SIG-M5 treated with dmso at 0.1 percent for 504 hours (cell line): ENCODE results near the gene CDC25A.
A peak's percentile ranks its signal among the peaks of the same experiment; 100 is the strongest.
"Not testable (repeated sequence)": the region's sequence is repeated elsewhere in the genome, so short reads cannot be mapped to it uniquely, and the experiment has no call there.

Source experiments
- DNase-seq: peaks from one replicate; lab custom pipeline; 2025; ENCODE audit not compliant: unreplicated experiment; lab: John Stamatoyannopoulos, UW

Gene CDC25A

GRCh38 chr3:48188266-48189201 lies at the start of gene CDC25A:
Gene CDC25A, minus strand, starts transcription at chr3:48188417. Its CDS starts 470 bp downstream, at chr3:48187947.
- peak; percentile 100 for DNase-seq

- no peak for DNase-seq
Measured at GRCh38 chr3:48236531-48236930, 48.3 kb upstream of the CDC25A start.

GRCh38 chr3:48233542-48233941 lies 45.3 kb upstream of the CDC25A start:
- DNase-seq, result peak; percentile 65

- DNase-seq, result peak; percentile 86
Measured at GRCh38 chr3:48232734-48233133, 44.5 kb upstream of the CDC25A start.

- DNase-seq, result no peak
Measured at GRCh38 chr3:48232232-48232631, 44.0 kb upstream of the CDC25A start.

GRCh38 chr3:48226939-48227338 lies 38.7 kb upstream of the CDC25A start:
- no peak for DNase-seq

- DNase-seq, result no peak
Measured at GRCh38 chr3:48225587-48225986, 37.4 kb upstream of the CDC25A start.

- DNase-seq, result peak; percentile 97
Measured at GRCh38 chr3:48222616-48223513, 34.6 kb upstream of the CDC25A start, which contains the start of gene CAMP. Gene CAMP, plus strand, starts transcription at chr3:48223495. Its CDS starts 17 bp downstream, at chr3:48223512.

GRCh38 chr3:48220746-48221145 lies 32.5 kb upstream of the CDC25A start:
- no peak for DNase-seq

GRCh38 chr3:48219543-48219942 lies 31.3 kb upstream of the CDC25A start:
- no peak for DNase-seq

- no peak for DNase-seq
Measured at GRCh38 chr3:48218537-48218936, 30.3 kb upstream of the CDC25A start.

GRCh38 chr3:48217449-48217848 lies 29.2 kb upstream of the CDC25A start:
- no peak for DNase-seq

GRCh38 chr3:48215876-48216275 lies 27.7 kb upstream of the CDC25A start:
- no peak for DNase-seq

- no peak for DNase-seq
Measured at GRCh38 chr3:48215466-48215865, 27.2 kb upstream of the CDC25A start.

- DNase-seq, result no peak
Measured at GRCh38 chr3:48215019-48215418, 26.8 kb upstream of the CDC25A start.

- no peak for DNase-seq
Measured at GRCh38 chr3:48214225-48214624, 26.0 kb upstream of the CDC25A start.

- not testable (repeated sequence) for DNase-seq
Measured at GRCh38 chr3:48211776-48212175, 23.6 kb upstream of the CDC25A start.

GRCh38 chr3:48210534-48210933 lies 22.3 kb upstream of the CDC25A start:
- not testable (repeated sequence) for DNase-seq

- DNase-seq, result no peak
Measured at GRCh38 chr3:48209445-48209844, 21.2 kb upstream of the CDC25A start.

GRCh38 chr3:48208076-48208475 lies 19.9 kb upstream of the CDC25A start:
- DNase-seq, result no peak

- no peak for DNase-seq
Measured at GRCh38 chr3:48202632-48203031, 14.4 kb upstream of the CDC25A start.

GRCh38 chr3:48199117-48199516 lies 10.9 kb upstream of the CDC25A start:
- DNase-seq, result no peak
